Measurements from ENCODE around the gene CEP295NL.

DNA sequence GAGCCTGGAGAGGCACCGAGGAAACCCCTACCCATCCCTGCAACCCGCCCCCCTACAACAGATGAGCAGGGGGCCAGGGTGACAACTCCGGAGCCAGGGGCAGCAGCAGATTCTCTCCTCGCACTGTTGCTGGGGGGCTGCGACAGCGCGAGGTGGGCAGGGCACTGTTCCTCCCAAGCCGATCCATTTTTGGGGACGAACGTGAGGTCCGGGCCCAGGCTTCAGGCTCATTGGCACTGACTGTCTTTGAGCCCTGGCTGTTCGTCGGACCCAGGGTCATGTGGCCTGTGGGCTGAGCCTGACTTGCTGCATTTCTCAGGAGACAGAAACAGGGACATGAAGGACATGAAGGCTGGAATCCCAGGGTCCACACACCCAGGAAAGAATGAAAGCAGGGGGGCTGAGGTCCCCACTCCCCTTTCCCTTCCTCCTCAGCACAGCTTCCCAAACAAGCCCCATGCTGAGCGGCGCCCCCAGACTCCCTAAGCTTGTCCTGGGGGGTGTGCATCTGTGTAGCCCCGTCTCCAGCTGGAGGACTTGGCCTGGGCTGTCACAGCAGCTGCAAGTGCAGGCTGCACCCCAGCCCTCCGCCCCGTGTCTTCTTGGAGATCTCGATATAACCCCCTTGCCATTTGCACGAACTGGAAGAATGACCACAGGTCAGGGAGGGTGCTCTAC lies 18.7 kb downstream of the CEP295NL start:
- TF ChIP-seq GATA2 (IDR thresholded peaks at IDR 0.05; ENCODE audit: low read depth, low read length) (no peak), GATA3 (IDR thresholded peaks at IDR 0.05; ENCODE audit: low read depth, low read length) (no peak)
